Amygdala (tissue), 56 donors: ENCODE data around the gene EGR4.
"Not testable (repeated sequence)": the region's sequence is repeated elsewhere in the genome, so short reads cannot be mapped to it uniquely, and the experiment has no call there.

Experiments
- DNase-seq, 56 donors: peaks; one replicate each; lab custom pipeline; 2025; lab: John Stamatoyannopoulos, UW

Gene EGR4

GRCh38 chr2:73265298-73266060 lies 27.9 kb downstream of the EGR4 start:
- DNase-seq: no peak

GRCh38 chr2:73264783-73265182 lies 28.6 kb downstream of the EGR4 start:
- no peak for DNase-seq

DNA sequence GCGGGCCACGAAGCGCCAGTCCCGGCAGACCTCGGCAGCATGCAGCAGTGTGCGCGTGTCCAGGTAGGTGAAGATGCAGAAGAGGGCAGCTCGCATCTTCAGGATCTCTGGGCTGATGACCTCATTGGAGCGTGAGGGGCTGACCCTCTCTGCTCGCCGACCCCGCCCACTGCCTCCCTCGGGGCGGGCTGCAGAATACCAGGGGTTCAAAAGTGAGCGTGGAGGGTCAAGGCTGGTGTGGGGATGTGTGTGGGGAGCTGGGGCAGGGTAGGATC lies 29.1 kb downstream of the EGR4 start:
- no peak for DNase-seq

- no peak for DNase-seq
These were observed 29.6 kb downstream of the EGR4 start for GRCh38 chr2:73263540-73264331.

DNA sequence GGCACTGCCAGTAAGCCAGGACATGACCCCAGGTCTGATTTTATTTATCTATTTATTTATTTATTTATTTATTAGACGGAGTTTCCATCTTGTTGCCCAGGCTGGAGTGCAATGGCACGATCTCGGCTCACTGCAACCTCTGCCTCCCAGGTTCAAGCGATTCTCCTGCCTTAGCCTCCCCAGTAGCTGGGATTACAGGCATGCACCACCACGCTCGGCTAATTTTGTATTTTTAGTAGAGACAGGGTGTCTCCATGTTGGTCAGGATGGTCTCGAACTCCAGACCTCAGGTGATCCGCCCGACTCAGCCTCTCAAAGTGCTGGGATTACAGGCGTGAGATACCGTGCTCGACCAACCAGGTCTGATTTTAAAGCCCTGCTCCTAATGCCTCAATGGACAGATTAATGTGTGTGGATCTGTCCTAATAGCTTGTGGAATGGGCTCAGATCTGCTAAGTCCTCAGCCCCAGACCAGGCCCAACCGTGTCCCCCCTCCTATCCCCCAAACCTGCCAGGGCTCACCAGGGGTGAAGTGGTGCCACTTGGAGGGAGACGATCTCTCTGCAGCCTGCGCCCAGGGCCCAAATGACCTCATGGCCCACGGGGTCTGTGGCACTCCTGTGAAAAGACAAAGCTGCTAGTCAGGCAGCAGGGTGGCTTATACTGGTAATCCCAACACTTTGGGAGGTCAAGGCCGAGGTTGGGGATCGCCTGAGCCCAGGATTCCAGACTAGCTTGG lies 30.5 kb downstream of the EGR4 start:
- not testable (repeated sequence) for DNase-seq

GRCh38 chr2:73262108-73262651 lies 31.2 kb downstream of the EGR4 start:
- no peak for DNase-seq

- peak in 15 of 56 donors; percentile 5 to 49 (median 23) for DNase-seq
These were observed 32.9 kb downstream of the EGR4 start for GRCh38 chr2:73260338-73260984.

DNA sequence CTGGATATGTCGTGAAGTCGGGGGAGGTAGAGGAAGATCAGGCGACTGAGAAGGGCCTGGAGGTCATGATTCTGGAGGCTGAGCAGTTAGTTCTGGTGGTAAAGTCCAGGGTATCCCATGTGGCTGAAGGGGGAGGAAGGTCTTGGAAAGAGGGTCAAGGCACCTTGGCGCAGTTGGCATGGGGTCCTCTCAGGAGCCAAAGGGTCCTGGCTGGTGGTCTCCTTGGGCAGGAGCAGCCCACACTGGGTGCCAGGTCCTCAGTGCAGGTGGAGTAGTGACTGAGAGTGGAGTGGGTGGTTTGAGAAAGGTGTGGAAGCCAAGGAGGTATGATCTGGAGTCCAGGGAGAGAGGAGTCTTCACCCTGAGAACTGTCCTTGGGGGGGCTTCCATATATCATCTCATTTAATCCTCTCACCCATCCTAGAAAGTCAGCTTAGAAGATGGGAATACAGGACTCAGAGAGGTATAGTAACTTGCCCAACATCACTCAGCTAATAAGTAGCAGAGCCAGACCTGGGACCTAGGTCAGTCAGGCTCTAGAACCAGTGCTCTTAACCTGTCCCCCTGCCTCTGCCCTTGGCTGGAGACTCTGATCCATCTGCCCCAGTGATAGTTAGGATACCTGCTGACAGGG lies 33.5 kb downstream of the EGR4 start:
- DNase-seq: no peak

DNA sequence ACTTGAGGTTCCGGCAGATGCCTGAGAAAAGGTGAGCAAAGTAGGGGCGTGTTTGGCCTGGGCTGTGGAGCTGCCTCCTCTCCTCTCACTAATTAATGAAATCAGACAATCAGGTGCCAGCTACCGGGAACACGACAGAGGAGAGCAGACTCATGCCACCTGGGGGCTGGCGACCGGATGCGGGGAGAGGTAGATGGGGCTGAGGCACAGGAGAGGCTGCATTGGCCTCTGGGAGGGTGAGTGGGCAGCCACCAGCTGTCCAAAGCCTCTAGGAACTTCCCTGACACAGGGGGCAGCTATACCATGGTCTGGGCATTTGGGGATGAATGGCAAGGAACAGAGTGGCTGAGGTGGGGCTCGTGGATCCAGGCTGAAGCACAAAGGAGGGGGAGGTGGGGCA lies 34.1 kb downstream of the EGR4 start:
- no peak for DNase-seq

GRCh38 chr2:73258913-73259215 lies 34.5 kb downstream of the EGR4 start:
- no peak for DNase-seq

GRCh38 chr2:73258186-73258912 lies 35.0 kb downstream of the EGR4 start:
- no peak for DNase-seq

GRCh38 chr2:73257425-73258125 lies 35.8 kb downstream of the EGR4 start:
- no peak for DNase-seq

- DNase-seq: no peak
These were observed 36.3 kb downstream of the EGR4 start for GRCh38 chr2:73257021-73257420.

DNA sequence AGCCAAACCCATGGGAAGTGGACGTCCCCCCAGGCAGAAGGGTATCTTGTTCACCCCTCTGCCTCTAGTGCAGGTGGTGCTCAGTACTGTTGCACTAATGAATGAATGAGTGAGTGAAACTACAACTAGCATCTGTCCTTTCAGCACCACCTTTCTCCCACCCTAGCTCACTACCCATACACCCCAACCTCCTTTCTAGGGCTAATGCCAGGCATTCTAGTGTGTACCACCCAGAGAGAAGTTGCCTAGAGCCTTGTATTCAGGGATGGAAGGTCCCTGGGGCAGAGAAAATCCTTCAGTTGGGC lies 36.8 kb downstream of the EGR4 start:
- DNase-seq: no peak

DNA sequence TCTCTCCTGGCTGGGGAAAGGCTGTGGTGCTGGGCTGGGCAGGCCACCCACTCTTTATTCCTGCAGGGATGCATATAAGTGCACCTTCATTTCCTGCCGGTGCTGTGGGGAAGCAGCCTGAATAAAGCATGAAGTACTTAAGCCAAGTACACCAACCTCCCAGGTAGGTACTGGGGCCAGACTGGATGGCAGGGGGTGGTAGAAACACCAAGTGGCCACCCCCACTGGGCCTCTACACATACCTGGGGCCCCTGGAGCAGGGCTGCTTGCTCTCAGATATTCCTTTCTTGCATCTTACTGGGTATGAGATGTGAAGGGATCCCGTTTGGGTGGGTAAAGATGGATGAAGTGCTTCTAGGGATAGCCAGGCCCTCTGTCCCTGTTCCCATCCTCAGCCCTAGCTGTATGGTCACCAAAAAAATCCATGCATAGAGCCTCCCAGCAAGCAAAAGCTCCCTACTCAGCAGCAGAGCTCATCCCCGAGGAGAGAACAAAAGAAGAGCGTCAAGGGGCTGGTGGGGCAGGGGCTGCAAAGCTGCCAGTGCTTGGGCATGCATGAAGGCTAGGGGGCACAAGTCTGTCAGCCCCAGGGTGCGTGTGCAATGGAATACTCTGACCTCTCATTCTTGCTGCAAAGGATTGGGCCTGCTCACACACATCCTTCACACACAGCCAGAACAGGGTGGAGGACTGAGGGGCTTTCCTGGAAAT lies 37.3 kb downstream of the EGR4 start:
- no peak for DNase-seq

GRCh38 chr2:73255007-73255644 lies 38.2 kb downstream of the EGR4 start:
- DNase-seq: no peak

GRCh38 chr2:73254343-73255006 lies 38.9 kb downstream of the EGR4 start:
- no peak for DNase-seq

DNA sequence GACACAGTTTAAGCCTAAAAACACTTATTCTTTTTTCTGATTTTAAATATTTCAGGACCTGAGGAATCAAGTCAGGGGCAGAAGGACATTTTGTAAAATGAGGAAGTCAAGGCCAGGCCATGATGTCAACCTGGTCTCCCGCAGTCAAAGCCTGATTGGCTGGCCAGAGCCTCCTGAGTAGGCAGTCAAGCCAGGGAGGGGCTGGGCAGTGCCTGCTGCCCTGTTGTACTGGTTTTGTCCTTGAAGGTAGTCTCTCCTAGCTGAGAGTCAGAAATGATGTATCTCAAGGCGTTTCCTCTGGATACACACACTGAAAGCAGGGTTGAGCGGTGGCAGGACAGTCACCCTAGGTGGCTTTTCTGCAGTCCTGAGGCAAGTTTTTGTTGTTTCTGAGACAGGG lies 39.4 kb downstream of the EGR4 start:
- DNase-seq: no peak
